Stimulated activated CD8-positive, alpha-beta memory T cell treated with anti-CD3 and anti-CD28 coated beads, Interleukin-4, amount 100 ng/mL, for 1 hour (primary cell): ENCODE data around the gene IL11RA.

Experiments used
- DNase-seq, 2 donors: peaks; one replicate each; pipeline ENCODE4 v3.0.0-alpha.2; 2020; ENCODE audit warnings: low read depth in 2 of 2, low spot score in 1 of 2

Gene IL11RA

DNA sequence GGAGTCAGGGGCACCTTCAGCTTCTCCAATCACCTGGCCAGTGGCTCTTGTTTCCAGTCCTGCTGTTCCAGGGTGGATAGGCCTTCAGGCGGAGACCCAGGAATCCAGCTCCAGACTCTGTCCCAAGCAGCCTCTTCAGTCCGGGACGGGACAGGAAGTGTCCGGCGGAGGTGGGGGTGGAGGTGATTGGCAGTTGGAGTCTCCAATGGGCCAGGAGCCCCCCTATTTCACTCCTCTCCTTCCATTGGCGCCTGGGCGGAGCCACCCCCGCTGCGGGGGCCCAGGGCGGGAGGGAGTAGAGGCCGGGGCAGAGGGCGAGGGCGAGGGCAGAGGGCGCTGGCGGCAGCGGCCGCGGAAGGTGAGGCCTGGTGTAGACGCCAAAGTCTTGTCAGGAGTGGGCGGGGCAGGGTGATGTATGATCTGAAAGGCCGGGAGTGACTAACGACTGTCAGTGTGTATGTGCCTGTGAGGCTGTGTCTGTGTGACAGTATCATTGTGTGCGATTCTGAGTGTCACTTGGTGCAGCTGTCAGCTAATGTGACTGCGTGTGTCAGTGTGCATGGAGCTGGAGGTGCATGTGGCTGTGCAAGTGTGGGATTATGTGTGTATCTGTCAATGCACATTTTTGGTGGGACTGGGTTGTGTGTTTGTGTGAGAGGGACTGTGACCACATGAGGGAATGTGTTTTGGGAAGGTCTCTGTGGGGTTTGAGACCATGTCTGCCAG is at the start of gene IL11RA:
Gene IL11RA (plus strand): TSS at position 310 of the 726 bp plus-strand sequence. CDS start 3,033 bp downstream, outside the sequence.
- no peak for DNase-seq

DNA sequence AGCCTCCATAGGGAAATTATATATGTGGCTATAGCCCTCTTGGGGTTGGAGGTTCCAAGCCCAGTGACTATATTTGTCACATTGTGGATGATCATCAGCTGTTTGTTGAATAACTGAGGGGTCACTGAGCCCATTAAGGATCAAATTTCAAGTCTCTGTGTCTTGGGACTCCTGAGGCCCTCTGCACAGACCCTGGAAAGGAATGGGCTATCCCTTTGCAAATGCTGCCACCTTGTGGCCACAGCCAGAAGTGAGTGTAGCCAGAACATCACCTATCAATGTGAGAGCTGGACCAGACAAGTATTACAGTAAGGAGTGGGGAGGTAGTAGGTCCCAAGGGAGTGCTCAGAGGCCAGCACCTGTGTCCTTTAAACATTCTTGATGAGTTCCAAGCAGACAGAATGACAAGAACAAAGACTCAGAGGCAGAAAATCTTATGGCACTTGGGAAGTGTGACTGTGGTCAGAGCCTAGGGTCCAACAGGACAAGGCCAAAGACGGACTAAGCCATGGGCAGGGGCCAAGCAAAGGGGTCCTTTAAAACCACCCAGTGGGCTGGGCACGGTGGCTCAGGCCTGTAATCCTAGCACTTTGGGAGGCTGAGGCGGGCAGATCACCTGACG is 48.3 kb upstream of the IL11RA start:
- DNase-seq, result peak; percentile 64 to 67

DNA sequence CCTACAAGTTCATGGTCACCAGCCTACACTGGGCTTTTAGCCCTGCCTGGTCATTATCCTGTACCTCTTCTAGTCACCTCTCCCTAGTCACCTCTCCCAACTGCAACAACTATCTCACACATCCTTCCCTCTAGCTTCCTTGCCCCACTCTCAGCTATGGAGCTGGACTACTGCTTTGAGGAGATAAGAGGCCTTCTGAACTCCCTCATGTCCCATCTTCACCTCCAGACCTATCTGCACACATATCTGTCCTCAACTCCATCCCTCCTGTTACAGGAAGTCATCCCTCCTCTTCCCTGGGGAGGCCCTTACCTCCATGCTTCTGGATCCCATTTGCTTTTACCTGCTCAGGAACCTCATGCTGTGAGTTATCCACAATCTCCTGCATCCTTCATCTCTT is 45.8 kb upstream of the IL11RA start:
- DNase-seq, result no peak

DNA sequence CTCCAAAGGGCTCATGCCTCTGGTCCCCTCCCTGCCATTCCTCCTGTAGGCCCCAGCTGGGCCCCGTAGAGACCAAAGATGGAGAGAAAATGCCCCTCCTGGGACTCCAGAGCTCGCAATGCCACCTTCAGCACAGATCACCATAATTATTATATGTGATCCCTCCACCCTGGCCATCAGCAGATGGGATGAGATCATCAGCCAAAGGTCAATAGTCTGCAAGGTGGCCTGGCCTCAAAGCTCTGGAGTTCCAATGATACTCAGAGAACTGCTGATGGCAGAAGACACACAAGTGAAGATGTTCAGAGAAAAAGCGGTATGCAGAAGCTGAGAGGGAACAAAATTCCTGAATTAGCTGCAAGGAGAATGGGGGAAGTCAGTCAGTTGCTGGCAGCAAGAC is 45.1 kb upstream of the IL11RA start:
- DNase-seq, result no peak

DNA sequence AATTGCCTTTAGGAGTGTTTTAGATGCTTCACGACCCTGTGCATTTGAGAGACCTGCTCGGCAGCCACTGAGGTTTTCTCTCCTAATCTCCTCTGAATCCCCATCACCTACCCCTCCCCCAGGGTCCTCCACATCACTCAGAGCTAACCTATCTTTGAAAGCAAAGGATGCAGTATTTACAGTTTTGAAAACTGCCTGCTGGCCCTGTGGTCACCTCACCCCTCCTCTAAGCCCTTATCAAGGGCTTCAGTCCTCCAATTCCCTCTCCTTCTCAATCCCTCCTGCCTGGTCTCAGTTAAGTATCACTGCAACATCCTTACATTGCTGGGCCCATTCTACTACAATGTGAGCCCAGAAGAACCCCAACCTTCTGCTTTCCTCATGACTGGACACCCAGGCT is 44.7 kb upstream of the IL11RA start:
- no peak for DNase-seq

DNA sequence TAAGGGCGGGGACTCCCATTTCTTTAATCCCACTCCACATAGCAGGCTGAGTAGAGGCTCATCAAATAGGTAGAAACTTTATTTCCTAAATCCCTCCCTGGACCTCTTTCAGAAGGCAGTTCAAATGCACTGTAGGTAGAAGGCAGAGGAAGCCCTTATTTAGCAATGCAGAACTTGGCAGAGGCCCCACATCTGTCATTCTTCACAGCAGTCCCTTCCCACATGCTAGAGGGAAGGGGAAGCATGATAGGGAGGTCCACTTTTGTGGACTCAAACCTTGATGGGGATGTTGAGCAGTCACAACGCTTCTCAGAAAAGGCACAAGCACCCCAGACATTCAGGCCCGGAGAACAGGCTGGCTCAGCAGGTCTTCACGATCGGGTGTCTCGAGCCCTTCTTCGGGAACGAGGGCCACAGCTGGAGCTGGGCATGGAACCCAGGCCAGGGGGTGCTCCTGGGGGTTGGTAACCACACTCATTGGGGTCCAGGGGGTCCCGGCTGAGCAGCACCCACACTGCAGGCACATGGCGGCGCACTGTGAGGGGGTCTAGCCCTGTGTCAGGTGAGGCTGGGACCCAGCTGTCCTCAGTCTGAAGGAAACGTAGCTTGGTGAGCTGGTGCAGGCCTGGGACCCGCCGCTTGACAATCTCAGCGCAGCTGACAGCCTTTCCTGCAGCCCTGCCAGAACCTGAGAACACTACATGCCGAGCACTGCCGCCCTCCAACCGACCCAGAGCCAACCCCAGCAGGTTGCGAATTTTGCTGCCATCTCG is 41.4 kb upstream of the IL11RA start:
- no peak for DNase-seq

DNA sequence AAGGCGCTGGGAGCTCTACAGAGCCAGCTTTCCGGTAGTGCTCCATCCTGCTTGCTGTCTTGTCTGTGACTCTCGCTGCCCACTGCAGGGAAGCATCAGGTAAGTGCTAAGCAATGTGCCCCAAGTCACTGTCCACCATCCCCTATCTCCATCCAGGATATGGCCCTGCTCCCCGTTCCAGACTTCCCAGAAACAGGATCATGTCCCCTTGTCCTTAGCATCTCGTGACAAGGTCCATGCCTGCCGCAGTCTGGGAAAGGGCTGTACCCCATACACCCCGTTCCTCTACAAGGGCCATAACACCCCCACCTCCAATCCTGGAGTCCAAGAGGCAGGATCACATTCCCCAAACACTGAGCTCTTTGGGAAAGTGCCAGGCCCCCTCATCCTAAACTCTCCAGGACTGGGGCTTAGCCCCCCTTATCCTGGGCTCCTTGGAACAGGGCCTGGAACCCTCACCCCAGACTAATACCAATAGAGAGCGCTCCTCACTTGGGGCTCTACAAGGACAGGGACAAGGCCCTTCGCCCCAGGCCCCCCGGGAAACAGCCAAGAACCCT is 40.7 kb upstream of the IL11RA start:
- no peak for DNase-seq

DNA sequence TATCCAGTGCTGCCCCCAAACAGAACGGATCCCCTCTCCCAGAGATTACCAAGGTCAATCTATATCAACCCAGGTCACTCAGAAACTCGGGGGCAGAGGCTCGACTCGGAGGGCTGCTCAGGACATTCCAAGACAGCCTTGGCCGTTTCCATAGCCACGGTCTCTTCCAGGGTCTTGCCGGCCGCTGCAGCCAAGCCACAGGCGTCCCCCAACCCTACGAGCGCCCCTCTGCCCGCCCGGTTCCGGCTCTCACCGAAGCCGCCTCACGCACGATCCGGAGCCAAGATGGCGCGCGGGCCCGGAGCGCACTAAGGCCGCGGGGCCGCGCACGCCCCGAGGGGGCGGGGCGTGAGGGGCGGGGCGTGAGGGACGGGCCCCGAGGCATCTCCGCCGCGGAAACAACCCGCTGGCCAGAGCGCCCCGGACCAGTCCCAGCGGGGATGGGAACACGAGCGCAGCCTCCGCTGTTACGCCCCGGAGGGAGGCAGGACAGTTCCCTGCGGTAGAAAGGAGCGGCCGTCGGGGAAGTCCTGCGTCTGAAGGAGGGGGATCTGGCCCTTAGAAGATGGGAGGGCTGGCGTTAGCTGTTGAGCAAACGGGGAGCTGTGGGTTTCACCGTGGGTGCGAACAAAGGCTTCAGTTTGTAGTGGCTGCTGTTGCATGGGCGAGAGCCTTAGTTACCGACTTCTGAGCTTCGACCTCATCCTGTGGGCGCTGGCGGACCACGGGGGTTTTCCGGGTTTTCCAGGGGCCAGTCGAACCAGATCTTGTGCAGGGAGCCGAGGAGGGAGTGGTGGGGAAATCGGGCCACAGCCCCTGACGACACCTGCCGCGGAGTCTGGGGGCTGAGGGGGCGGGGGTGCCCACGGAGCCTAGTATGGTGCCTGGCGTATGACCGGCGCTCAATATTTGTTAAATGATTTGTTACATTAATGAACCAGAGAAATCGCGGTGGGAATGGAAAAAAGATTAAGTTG is 39.9 kb upstream of the IL11RA start, which contains the start of gene RPP25L:
Gene RPP25L (minus strand): TSS at position 287 of the 977 bp plus-strand sequence. CDS start 801 bp downstream, outside the sequence.
- peak; percentile 64 to 68 for DNase-seq

DNA sequence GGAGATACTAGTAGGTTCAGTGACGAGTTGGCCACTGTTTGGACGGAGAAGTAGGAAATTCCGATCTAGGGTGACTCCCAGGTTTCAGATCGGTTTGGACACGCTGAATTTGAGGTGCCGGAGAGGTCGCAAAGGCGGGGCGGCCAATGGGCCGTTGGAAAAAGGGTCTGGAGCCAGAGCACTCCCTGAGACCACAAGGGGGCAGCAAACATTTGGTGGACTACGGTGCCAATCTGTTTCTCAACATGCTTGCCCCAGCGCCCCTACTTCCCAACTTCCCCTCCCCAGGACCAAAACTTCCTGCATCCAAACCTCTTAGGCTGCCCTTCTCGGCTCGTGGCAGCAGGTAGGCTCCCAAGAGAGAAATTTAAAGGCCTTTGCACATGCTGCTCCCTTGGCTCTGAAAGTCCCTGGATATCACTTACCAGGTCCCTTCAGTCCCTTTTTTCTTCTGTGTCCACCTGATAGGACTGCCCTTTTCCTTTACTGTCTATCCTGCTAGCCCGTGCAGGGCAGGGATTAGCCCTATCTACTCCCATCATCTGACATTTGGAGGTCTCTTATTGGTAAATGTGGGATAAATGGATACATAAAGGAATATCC is 39.1 kb upstream of the IL11RA start:
- DNase-seq, result peak; percentile 35 to 52

DNA sequence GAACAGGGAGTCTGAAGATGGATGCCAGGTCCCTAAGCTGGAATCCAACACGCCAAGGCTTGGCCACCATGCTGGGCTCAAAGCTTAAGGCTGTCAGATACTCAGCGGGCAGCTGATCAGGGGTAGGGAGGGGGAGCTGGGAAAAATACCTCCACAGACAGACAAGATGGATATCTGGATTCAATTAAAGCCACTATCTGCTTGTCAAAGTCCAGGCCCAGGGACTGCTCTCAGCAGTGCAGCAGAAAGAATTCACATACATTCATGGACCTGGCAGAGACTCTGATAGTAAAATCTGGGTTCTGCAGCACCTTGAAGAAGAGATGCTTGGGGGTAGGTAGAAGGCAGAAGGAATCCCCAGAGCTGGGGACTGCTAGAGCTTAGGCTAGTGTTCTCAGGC is 36.9 kb upstream of the IL11RA start:
- DNase-seq, result no peak

DNA sequence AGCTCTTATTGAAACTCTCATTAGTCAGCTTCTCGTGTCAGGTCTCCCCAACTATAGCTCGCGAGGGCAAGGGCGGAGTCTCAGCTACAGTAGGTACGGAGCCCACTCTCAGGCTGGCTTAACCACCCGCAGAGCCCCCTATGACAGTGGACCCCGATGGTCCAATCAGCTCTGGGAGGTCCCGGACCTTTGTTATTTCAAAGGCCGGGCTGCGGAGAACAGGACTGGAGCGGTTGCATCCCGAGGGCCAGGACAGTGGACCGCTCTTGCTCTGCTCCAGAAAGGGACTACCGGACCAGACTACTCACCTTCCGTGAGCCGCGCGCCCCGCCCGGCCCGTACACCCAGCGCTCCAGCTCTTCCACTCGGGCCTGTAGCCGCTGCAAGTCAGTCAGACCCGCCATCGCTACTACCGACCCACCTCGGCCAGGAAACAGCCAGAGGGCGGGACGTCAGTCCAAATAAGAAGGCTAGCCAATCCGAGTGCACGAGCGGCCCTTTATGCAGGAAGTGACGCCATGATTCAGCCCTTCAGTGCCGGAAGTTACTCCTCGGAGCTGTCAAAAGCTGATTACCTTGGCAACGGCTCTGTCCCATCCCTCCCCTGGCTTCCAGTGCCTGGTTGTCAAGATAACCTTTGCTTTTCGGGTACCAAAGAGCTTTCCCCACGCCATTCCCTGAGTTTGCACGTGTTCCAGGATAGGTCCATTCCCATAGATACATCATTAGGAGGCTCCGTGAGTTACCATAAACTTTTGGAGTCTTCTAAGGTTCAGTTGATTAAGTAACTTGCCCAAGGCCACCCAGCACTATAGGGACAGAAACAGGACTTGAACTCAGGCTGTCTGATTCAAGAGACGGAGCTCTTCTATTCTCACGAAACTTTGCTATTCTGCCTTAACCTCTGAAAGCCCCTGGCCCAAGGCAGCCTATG is 31.7 kb upstream of the IL11RA start, which contains the start of gene DCTN3:
Gene DCTN3 (minus strand): TSS at position 435 of the 934 bp plus-strand sequence. CDS start 31 bp downstream, at position 404.
- DNase-seq, result peak; percentile 73 to 83

DNA sequence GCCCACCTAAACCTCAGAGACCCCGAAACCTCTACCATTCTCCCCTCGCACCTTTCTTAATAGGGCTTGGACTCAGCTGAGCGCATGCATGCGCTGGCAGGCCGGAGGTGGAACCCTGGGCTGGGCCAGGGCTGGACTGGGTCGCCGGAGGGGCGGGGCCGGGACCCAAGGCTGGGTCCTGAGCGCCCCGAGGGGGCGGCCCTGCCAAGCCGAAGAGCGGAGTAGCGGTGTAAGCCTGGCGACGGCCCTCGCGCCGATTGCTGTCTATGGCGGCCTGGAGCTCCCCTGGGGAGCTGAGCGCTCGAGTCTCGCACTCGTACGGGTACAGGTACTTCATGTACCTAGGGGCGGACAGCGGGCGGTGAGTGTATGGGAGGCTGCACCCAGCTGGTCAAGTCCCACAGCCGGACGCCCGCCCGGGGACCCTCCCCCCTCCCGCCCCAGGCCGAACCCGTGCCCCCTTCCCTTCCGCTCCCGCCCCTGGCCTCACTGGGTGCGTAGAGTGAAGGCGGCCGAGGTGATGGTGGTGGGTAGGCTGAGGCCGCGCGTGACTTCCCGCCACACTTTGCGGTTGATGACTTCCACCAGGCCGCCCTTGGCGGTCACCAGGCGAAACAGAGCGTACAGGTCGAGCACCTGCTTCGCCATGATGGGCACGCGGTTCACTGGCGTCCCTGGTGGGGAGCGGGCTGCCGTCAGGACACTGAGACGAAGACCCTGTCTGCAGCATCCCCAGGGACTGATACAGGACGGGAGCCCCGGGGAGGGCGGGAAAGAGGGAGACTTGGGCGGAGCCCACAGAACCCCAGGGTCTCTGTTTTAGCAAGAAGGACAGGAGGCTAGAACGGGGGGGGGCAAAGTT is 28.4 kb upstream of the IL11RA start:
- no peak for DNase-seq

DNA sequence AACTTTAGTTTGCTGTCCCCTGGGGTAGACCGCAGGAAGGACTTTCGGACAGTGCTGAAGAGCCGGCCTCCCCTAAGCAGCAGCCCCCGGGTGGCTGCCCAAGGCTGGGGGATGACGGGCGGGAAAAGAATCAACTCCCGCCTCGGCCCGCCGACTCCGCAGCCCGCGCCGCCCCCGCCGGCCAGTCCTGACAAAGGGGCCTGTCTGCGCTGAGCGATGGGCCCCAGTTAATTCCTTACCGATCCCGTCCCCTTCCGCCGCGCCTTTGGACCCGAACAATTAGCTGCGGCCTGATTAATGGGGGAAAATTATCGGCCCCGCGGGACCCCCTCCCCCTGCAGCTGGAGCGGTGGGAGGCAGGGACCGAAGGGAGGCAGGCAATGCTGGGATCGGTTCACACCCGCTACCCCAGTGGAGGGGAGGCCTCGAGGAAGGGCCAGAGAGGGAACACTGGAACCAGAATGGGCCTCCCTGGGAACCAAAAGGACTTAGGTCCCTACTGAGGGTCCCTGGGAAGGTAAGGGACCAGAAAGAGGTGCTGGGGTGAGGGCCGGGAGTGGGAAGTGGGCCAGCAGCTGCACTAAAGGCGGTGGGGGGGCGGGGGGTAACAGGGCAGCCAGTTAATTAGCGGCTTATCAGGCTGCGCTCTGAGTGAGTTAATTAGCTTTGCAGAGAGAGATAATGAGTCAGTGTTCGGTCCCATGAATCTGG is 27.4 kb upstream of the IL11RA start:
- no peak for DNase-seq

DNA sequence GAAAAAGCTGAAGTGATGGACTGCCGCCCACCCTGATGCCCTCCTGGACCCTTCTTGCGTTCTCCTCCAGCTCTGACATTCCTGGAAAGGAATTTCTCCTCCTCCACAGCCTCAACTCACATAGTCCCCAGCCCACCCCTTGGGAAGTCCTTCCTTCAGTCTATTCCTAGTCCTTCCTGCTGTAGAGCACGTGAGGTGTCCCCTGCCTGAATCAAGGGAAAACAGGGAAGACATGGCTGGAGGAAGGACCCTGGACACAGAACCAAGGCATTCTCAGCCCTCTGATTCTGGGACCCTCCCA is 26.8 kb upstream of the IL11RA start:
- DNase-seq, result no peak

DNA sequence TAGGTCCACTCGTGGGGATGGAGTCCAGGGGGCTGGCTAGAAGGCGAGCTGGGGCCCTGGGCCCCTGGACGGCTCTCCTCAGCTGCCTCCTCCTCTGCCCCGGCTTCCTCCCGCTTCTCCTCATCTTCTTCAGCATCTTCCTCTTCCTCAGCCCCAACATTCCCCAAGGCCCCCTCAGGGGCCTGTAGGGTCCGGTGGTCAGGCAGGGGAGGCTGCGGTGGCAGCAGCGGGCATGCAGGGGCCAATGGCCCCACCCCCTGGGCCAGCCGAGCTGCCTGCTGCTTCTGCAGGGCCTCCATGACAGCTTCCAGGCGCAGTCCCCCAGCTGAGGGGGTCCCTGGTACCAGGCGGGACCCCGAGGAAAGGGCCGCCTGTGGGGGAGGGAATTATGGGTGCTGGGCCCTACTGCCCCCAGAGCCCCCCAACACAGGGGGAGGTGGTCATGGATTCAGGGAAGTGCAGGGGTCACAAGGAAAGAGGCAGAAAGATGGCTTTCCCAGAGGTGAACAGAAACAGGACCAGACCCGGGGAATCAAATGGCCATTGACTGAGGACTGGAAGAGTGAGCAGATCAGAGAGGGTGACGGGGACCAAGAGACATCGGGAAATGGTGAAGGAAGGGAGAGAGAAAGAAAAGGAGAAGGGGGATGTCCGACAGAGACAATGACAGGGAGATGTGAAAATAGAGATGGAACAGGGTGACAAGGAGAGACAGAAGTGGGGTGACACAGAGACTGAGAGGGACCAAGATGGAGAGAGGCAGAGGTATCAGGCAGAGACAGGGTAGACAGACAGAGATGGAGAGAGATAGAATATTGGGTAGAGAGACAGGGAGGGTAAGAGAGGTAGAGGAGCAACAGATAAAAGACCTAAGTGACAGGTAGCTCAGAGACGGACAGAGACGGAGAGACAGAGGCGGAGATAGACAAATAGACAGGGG is 24.0 kb upstream of the IL11RA start:
- DNase-seq, result no peak
